NCI-H128 (cell line): ENCODE results near the gene SLC37A4.
"Not testable (repeated sequence)": the region's sequence is repeated elsewhere in the genome, so short reads cannot be mapped to it uniquely, and the experiment has no call there.

Experiments used
- DNase-seq: peaks from one replicate; lab custom pipeline; 2025; ENCODE audit not compliant: unreplicated experiment; lab: John Stamatoyannopoulos, UW

Gene SLC37A4

GRCh38 chr11:119042927-119043326, 12.2 kb upstream of the SLC37A4 start:
- DNase-seq, result no peak

DNA sequence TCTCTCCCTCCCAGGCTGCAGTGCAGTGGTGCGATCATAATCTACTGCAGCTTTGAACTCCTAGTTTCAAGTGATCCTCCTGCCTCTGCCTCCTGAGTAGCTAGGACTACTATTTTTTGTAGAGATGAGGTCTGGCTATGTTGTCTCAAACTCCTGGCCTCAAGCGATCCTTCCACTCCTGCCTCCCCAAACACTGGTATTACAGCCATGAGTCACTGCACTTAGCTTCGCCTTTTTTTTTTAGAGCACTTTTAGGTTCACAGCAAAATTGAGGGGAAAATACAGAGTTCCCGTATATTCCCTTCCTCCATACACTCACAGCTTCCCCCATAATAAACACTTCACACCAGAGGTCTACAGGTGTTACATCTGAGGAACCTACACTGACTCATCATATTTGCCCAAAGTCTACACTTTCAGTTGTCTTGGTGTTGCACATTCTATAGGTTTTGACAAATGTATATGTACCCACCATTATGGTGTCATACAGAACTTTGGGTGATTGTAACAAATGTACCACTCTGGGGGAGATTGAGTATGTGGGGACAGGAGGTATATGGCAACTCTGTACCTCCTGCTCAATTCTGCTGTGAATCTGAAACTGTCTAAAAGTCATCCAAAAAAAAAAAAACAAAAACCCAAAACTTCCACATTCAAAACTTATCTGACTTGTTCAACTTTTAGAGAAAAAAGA, 11.3 kb upstream of the SLC37A4 start:
- no peak for DNase-seq

DNA sequence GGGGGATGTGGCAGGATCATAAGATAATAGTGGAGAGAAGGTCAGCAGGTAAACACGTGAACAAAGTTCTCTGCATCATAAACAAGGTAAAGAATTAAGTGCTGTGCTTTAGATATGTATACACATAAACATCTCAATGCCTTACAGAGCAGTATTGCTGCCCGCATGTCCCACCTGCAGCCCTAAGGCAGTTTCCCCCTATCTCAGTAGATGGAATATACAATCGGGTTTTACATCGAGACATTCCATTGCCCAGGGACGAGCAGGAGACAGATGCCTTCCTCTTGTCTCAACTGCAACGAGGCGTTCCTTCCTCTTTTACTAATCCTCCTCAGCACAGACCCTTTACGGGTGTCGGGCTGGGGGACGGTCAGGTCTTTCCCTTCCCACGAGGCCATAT, 8.8 kb upstream of the SLC37A4 start:
- not testable (repeated sequence) for DNase-seq

DNA sequence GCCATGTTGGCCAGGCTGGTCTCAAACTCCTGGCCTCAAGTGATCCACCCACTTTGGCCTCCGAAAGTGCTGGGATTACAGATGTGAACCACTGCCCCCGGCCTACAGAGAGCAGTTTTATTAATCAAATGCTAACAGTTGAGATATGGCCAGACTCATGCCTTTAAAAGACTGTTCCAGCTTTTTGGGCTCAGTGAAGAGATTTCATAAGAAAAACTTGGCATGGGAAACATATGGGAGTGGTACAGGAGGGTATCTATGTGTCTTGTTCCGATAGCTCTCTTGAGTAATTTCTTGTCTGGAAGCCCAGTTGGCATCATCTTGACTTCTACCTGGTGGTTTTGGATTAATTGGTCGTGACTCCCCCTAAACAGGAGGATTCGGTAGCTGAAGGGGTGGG, 8.2 kb upstream of the SLC37A4 start:
- DNase-seq, result no peak

DNA sequence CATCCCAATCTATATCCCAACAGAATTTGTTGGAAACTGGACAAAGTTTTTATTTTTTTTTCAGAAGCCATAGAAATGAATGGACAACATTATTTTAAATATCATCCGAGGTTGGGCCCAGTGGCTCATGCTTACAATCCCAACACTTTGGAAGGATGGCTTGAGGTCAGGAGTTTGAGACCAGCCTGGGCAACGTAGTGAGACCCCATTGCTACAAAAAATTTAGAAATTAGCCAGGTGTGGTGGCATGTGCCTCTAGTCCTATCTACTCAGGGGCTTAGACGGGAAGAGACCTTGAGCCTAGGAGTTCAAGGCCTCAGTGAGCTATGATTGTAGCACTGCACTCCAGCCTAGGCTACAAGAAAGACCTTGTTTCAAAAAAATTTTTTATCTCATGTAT, 4.1 kb upstream of the SLC37A4 start:
- DNase-seq, result no peak

DNA sequence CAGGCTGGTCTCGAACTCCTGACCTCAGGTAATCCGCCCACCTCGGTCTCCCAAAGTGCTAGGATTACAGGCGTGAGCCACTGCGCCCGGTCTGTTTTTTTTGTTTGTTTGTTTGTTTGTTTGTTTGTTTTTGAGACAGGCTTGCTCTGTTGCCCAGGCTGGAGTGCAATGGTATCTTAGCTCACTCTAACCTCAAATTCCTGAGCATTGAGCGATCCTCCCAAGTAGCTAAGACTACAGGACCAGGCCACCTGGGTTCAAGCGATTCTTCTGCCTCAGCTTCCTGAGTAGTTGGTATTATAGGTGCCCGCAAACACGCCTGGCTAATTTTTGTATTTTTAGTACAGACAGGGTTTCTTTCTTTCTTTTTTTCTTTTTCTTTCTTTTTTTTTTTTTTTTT, 2.7 kb upstream of the SLC37A4 start:
- DNase-seq, result not testable (repeated sequence)

DNA sequence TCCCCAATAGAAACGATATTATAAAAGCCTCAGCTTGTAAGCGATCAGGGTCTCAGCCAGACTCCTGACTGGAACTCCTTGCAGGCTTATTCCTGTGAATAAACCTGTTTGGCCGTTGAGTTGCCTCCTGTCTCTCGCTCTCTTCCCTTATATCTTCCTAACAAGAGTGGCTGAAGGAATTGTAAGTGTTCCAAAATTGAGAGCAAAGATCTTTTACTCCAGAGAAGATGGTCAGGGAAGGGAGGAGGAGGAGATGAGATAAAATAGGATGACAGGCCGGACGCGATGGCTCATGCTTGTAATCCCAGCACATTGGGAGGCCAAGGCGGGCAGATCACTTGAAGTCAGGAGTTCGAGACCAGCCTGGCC, 1.2 kb upstream of the SLC37A4 start:
- DNase-seq, result no peak

DNA sequence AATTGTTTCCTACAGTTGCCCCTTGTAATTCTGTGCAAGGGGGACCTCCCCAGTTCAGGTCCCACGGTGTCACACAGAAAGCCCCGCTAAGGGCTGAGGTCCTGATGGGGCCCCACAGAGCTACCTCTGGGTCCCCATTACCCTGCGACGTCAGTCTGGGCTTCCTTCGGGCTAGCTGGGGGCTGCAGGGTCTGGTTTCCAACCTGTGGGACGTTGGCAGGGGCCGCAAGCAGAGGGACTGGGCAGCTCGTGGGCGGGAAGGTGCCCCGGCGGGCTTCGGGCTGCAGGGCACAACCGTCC, 698 bp downstream of the SLC37A4 start:
- DNase-seq, result no peak

GRCh38 chr11:119029340-119030028, 1.2 kb downstream of the SLC37A4 start:
- DNase-seq, result no peak

DNA sequence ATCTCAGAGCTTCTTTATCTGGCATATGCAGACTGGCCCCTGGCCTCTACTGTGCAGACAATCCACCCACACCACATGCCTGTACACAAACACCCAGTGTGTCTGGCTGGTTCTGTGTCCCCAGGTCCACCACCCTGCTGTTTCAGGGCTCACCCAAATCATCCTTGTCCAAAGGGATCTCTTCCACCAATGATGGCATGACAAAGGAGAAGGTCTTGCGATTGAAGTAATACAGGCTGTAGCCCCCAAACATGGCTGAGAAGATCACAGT, 1.7 kb downstream of the SLC37A4 start:
- DNase-seq, result no peak

- no peak for DNase-seq
These were observed 2.2 kb downstream of the SLC37A4 start for GRCh38 chr11:119028346-119029068.

GRCh38 chr11:119027561-119028345, 2.9 kb downstream of the SLC37A4 start:
- DNase-seq, result no peak

DNA sequence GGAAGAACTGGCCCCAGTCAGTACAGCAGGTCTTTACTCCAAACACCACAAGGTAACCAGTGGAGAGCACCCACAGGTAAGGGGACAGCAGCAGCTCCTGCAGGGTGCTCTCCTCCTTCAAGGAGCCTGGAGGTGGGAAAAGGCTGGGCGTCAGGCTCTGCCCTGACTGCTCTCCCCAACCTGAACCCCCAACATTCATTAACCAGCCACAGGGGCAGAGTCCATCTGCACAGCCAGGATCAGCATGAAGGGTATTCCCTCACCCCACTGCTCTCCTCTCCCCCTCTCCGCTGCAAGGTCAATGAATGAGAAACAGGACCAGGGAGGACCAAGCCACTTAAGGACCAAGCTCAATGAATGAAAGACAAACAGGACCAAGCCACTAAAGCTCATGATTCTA, 3.7 kb downstream of the SLC37A4 start:
- DNase-seq, result no peak

GRCh38 chr11:119025978-119026766, 4.5 kb downstream of the SLC37A4 start:
- no peak for DNase-seq

- no peak for DNase-seq
These were observed 5.1 kb downstream of the SLC37A4 start for GRCh38 chr11:119025541-119025940.

GRCh38 chr11:119025099-119025473, 5.6 kb downstream of the SLC37A4 start:
- DNase-seq, result no peak

GRCh38 chr11:119024430-119025098, 6.1 kb downstream of the SLC37A4 start:
- no peak for DNase-seq

- DNase-seq, result no peak
These were observed 6.9 kb downstream of the SLC37A4 start for GRCh38 chr11:119023741-119024140.

DNA sequence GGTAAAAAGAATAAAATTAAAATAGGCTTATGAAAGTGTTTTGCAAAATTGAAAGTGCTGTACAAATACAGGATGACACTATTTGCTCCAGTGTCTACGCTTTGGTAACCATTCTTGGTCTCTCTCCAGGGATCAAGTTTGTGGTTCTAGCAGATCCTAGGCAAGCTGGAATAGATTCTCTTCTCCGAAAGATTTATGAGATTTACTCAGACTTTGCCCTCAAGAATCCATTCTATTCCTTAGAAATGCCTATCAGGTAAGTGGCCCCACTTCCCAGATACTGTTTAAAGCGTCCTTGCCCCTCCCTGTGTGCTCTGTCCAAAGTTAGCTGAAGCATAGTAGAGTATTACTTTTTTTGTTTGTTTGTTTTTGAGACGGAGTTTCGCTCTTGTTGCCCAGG, 9.0 kb downstream of the SLC37A4 start:
- no peak for DNase-seq

GRCh38 chr11:119019996-119020395, 10.7 kb downstream of the SLC37A4 start:
- no peak for DNase-seq
